Epithelial cell of prostate (primary cell): Measurements from ENCODE around the gene PPP6R3.

Experiments used
- DNase-seq: peaks from one replicate; pipeline ENCODE4 v3.0.0-alpha.2; 2011; ENCODE audit warnings: low read depth, low spot score
- H3K27ac ChIP-seq: fragments of 450-650 bp; 2 replicates; pipeline ENCODE4 v1.5.1; 2017; ENCODE audit warnings: mild to moderate bottlenecking

Gene PPP6R3

GRCh38 chr11:68481579-68482240 is 21.2 kb downstream of the PPP6R3 start:
- DNase-seq, result no peak
- H3K27ac ChIP-seq, result no peak overlapping the region

- peak overlapping the region; percentile 27 for H3K27ac ChIP-seq
These were observed 28.1 kb downstream of the PPP6R3 start for GRCh38 chr11:68488623-68489022.

DNA sequence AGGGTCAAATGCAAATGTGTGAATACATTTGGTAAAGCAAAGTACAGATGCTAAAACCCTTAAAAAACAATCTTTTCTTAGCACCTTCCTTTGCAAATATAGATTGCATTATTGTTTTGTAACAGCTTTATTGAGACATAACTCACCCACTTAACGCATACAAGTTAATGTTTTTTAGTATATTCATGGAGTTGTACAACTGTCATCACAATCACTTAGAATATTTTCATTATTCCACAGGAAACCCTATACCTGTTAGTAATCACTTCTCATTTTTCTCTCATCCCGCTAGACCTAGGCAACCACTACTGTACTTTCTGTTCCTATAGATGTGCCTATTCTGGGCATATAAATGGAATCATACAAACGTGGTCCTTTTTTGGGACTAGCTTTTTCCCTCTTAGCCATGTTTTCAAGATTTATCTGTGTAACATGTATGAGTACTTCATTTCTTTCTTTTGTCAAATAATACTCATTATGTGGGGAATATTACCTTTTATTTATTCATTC is 34.7 kb downstream of the PPP6R3 start:
- no peak for DNase-seq
- H3K27ac ChIP-seq, result no peak overlapping the region

More at GRCh38 chr11:68488623-68489022, 28.1 kb downstream of the PPP6R3 start:
- DNase-seq, result no peak

DNA sequence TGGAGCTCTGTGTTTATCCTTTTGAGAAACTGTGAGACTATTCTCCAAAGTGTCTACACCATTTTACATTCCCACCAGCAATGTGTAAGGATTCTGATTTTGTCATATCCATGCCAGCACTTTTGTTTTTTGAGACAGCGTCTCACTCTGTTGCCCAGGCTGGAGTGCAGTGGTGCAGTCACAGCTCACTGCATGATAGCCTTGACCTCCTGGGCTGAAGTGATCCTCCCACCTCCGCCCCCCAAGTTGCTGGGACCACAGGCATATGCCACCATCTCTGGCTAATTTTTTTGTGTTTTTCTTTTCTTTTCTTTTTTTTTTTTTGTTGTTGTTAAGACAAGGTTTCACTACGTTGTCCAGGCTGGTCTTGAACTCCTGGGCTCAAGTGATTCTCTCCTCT is 35.3 kb downstream of the PPP6R3 start:
- DNase-seq, result no peak
- H3K27ac ChIP-seq, result no peak overlapping the region

DNA sequence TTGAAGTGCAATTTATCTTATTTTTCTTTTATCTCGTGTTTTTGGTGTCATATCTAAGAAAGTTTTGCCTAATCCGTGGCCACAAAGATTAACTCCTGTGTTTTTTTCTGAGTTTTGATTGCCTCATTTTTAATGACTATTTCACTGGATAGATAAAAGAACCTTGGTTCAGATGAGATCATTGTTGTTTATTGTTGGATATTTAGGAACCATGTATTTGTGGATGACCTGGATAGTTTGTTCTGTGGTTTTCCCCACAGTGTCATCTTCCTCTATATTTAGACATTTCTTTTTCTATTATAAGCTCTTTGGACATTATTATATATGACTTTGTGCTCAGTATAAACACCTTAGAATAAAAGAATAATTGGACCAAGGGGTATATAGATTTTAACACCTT is 37.2 kb downstream of the PPP6R3 start:
- H3K27ac ChIP-seq, result no peak overlapping the region
- DNase-seq, result no peak

GRCh38 chr11:68498321-68498720 is 37.8 kb downstream of the PPP6R3 start:
- H3K27ac ChIP-seq, result no peak overlapping the region
- DNase-seq, result no peak

DNA sequence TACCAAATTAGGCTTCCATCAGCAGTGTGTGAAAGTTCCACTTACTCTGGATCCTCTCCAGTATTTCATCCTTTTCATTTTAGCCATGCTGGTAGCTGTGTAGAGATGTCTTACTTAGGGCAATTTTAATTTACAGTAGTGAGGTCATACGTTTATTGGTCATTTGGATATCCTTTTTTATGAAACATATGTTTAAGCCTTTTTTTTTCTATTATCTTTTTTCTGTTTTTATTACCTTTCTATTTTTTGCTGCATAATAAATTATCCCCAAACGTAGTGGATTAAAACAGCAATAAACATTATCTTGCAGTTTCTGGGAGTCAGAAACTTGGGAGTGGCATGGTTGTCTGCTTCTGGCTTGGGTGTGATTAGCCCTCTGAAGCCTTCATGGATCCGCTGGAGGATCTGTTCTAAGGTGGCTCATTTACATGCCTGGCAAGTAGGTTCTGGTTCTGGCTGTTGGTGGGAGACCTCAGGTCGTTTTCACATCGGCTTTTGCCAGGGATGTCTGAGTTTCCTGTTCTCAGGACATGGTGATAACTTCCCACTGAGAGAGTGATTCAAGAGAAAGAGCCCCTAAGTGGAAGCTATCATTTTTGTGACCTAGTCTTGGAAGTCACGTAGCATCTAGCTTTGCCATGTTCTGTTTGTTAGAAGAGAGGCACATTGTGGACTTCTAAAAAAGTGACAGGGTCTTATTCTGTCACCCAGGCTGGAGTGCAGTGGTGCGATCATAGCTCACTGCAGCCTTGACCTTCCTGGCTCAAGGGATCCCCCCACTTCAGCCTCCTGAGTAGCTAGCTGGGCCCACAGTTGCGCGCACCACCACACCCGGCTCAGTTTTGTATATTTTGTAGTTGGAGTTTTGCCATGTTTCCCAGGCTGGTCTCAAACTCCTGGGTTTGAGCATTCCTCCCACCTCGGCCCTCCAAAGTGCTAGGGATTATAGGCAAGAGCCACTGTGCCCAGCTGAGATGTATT is 38.6 kb downstream of the PPP6R3 start:
- DNase-seq, result no peak
- H3K27ac ChIP-seq, result no peak overlapping the region

- DNase-seq, result no peak
These were observed 39.7 kb downstream of the PPP6R3 start for GRCh38 chr11:68500206-68500605.

DNA sequence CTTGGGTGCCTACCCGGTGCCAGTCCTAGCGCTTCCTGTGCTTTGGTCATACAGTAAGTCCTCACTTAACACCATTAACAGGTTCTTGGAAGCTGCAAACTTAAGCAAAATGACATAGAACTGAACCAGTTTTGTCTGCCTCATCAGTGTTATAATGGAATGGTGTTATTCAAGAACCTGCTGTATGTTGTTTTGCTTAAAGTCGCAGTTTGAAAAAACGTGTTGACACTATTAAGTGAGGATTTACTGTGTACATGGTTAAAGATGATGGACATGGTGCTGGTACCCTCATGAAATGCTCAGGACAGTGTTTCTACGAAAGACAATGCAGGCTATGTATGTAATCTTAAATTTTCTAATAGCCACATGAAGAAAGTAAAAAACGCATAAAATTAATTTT is 41.3 kb downstream of the PPP6R3 start:
- no peak overlapping the region for H3K27ac ChIP-seq
- DNase-seq, result no peak

More at GRCh38 chr11:68500206-68500605, 39.7 kb downstream of the PPP6R3 start:
- no peak overlapping the region for H3K27ac ChIP-seq

DNA sequence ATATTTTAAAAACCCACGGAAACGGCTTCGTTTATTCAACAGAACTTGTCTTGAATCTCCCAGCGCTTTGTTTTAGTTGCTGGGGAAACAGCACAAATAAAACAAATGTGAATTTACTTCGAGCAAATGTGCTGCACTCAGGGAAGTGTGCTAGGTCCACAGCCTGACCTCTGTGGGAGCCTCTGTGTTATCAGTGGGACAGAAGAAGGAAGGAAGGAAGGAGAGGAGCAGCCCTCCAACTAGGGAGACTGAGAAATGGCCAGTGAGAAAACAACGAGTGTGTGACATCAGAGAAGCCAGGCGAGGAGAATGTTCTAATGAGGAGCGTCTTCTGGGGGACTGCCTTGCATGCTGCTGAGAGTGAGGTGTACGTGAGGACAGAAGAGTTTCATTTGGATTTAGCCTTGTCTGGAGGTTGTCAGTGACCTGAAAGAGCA is 42.7 kb downstream of the PPP6R3 start:
- no peak for DNase-seq
- H3K27ac ChIP-seq, result no peak overlapping the region

- no peak overlapping the region for H3K27ac ChIP-seq
- no peak for DNase-seq
These were observed 43.2 kb downstream of the PPP6R3 start for GRCh38 chr11:68503792-68504191.

DNA sequence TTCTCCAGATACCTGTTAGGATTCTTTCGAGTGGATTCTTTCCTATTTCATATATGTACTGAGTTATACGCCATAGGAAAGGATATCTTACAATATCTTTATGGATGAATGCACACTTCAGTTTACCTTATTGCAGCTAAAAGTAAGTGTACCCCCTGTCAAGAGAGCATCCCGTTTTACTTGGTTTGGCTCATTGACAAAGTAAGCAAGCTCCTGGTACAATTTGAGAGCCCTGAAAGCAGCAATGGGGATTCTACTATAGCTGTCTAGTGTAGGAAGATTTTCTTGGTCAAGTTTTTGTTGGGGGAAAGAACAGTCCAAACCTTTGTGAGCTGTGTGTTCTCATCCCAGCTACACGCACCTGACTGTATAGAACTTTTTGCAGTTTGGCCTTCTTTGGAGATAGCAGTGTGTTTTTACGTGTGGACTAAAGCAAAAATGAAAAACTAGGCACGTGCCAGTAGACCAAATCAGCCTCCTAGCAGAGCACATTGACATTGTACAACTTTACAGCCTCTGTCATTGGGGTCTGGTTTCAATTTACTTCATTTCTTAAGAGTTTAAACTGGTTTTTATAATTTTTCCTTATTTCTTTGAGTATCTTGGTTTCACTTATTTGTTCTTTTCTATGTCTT is 44.0 kb downstream of the PPP6R3 start:
- no peak for DNase-seq
- H3K27ac ChIP-seq, result no peak overlapping the region

- H3K27ac ChIP-seq, result no peak overlapping the region
- DNase-seq, result no peak
These were observed 45.0 kb downstream of the PPP6R3 start for GRCh38 chr11:68505596-68505995.

DNA sequence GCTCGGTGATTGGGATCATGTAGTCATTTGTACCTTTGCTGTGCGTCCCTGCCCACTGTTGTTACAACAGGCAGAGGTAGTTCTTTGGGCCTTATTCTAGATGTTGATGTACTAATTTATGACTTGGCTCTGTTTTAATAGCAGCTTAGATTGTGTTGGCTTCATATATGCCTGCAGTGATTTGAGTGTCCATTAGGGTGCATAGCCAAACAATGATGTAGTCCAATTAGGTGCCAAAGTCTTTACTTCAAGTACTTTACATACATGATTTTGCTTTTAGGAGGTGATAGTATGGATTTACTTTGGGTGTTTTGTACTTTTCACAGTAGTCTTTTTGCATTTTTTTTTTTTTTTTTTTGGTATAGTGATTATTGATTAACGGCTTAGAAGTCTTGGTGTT is 46.4 kb downstream of the PPP6R3 start:
- no peak overlapping the region for H3K27ac ChIP-seq
- no peak for DNase-seq

DNA sequence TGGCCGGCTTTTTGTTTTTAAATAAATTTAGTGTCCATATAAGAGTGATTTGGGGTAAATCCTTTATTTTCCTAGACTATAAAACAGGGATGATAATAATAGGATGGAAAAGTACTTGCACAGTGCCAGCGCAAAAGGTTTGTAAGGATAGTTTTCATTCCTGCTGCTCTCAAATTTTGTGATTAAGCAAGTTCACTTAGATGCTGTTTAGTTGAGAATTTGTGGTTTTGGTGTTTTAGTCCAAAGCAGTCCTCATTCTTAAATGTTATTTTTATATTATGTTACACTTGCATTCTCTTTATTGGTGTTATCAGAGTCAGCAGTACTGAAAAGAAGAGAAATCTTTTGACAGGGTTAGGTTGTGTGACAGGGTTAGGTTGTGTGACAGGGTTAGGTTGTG is 47.9 kb downstream of the PPP6R3 start:
- no peak overlapping the region for H3K27ac ChIP-seq
- no peak for DNase-seq

GRCh38 chr11:68509066-68509465 is 48.5 kb downstream of the PPP6R3 start:
- DNase-seq, result no peak
- H3K27ac ChIP-seq, result no peak overlapping the region

GRCh38 chr11:68513930-68514487 is 53.5 kb downstream of the PPP6R3 start:
- no peak overlapping the region for H3K27ac ChIP-seq
- no peak for DNase-seq

DNA sequence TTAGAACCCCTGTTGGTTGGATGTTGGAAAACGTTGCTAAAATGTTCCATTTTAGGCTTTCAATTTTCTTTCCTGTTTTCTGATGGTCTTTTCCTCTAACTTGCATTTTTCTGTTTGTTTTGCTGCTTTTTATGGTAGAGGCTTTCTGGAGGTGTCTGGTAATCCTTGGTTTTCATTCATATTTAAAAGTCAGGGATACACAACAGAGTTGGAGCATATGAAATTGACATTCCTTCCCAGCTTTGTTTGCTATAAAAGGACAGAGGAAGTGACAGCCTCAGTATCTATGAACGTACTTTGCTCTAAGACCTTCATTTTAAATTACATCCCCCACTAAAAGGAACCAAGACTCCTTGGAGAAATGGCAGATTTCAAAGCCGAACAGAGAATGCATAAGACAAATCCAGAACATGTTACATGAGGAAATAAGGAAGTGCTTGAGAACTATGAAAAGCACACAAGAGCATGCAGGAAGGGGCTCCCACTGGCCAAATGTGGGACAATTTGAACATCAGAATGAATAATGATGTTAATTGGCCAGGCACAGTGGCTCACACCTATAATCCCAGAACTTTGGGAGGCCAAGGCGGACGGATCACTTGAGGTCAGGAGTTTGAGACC is 56.7 kb downstream of the PPP6R3 start:
- H3K27ac ChIP-seq, result no peak overlapping the region
- DNase-seq, result no peak

DNA sequence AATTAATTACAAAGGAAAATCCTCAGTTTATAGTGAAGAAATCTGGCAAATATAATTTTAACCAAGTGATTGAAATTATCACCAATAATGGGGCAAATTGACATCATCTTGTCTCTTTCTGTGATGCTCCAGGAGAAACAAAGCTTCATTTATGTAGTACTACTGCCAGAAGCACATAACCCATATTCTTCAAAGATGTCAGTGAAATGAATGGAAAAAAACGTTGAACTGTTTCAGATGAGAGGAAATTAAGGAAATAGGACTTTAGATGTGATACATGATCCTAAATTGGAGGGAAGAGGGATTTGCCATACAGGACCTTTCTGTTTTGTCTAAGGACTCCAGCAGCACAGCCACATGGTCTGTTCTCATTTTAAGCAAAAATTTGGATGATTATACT is 57.6 kb downstream of the PPP6R3 start:
- no peak for DNase-seq

More for the DNA sequence above, 57.6 kb downstream of the PPP6R3 start:
- H3K27ac ChIP-seq, result no peak overlapping the region
